ENCODE measurements around the gene IRGC.

GRCh38 chr19:43687660-43687997 lies 28.2 kb upstream of the IRGC start:
- no peak for TF ChIP-seq EP300 (IDR thresholded peaks at IDR 0.05)
- no peak for TF ChIP-seq CTCF (IDR thresholded peaks at IDR 0.05)
- no peak for TF ChIP-seq POLR2A (IDR thresholded peaks at IDR 0.05)
